ENCODE measurements around the gene CUEDC1. TPM values are rescaled to one million over a fixed set of nuclear protein-coding genes. Genes with fewer than 3 reads are reported as not detected.

CUEDC1 gene
- total RNA-seq, 1 experiment from 2014 or later, result 53.5 TPM

DNA sequence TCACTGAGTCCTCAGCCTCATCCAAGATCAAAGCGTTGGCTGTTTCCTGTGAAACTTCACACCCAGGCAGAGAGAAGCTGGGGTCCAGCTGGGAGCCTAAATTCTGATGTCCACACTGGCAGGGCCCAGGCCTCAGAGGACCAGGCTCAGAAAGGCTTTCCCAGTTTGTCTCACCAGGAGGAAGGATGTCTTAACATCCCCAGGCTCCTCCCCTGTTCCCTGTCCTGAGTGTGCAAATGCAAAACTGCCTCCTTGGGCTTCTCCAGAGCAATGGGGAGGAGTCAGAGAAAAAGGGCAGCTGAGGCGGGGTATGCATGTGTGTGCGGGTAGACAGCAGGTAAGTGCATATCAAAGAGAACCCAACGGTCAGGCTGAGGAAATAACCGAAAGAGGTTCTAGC, 45.7 kb downstream of the CUEDC1 start:
- Histone ChIP-seq H3K27ac (ENCODE audit: low read depth, low read length, poor library complexity, severe bottlenecking) (no peak overlapping the region), H3K4me1 (ENCODE audit: insufficient read depth, low read length, poor library complexity, severe bottlenecking) (peaks cover 22% of the 10 kb centered on the region), H3K4me3 (ENCODE audit: low read depth, low read length, poor library complexity, severe bottlenecking) (no peak overlapping the region), H3K9me3 (ENCODE audit: low read depth, low read length, poor library complexity, severe bottlenecking) (no peaks in the 10 kb centered on the region), H3K36me3 (ENCODE audit: insufficient read depth, low read length, poor library complexity, severe bottlenecking) (no peaks in the 10 kb centered on the region), H3K27me3 (replicated peaks; ENCODE audit: insufficient read depth, low read depth, low read length, poor library complexity) (no peaks in the 10 kb centered on the region)
- TF ChIP-seq EZH2 (IDR thresholded peaks at IDR 0.05; ENCODE audit: borderline replicate concordance, low read depth, low read length, poor library complexity, severe bottlenecking), result no peak
- TF ChIP-seq, protein P1, sequence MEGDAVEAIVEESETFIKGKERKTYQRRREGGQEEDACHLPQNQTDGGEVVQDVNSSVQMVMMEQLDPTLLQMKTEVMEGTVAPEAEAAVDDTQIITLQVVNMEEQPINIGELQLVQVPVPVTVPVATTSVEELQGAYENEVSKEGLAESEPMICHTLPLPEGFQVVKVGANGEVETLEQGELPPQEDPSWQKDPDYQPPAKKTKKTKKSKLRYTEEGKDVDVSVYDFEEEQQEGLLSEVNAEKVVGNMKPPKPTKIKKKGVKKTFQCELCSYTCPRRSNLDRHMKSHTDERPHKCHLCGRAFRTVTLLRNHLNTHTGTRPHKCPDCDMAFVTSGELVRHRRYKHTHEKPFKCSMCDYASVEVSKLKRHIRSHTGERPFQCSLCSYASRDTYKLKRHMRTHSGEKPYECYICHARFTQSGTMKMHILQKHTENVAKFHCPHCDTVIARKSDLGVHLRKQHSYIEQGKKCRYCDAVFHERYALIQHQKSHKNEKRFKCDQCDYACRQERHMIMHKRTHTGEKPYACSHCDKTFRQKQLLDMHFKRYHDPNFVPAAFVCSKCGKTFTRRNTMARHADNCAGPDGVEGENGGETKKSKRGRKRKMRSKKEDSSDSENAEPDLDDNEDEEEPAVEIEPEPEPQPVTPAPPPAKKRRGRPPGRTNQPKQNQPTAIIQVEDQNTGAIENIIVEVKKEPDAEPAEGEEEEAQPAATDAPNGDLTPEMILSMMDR (conservative IDR thresholded peaks at IDR 0.05; ENCODE audit: low read depth, low read length), result no peak
- DNase-seq (ENCODE audit: low spot score), result no peak
- CTCF ChIA-PET, result no interaction called here
- intact Hi-C loops (cut with micrococcal nuclease; ENCODE audit: unreplicated experiment), result loop anchor here (2.0 kb wide), 1 partner anchor 19 kb away; no protein-coding TSS in a partner anchor
- no TSS peak for BruUV-seq (replicated peaks)
- POLR2A ChIA-PET (ENCODE audit: low non-redundant PET), result interaction anchor here (0.5 kb wide), 1 partner anchor 15 kb away, joined by 7 read pairs; no protein-coding TSS in a partner anchor

DNA sequence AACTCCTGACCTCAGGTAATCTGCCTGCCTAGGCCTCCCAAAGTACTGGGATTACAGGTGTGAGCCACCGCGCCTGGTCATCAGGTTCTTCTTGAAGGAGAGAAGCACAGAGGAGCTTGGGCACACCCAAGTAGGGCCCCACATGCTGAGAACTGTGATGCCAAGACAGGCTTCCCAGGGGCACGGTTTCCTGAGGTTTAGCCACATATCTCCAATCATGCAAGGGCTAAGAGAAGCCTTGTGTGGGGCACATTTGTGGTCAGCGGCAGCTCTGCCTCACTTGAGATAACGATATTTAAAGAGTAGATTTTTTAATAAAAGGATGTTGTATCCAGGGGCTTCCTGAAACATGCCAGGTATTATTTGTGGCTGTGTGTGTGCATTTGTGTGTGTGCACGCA, 46.9 kb downstream of the CUEDC1 start:
- H3K36me3 ChIP-seq (ENCODE audit: insufficient read depth, low read length, poor library complexity, severe bottlenecking), result no peaks in the 10 kb centered on the region
- intact Hi-C loops (cut with micrococcal nuclease; ENCODE audit: unreplicated experiment), result loop anchor here (2.0 kb wide), 1 partner anchor 21 kb away; no protein-coding TSS in a partner anchor
- no peak overlapping the region for H3K4me3 ChIP-seq (ENCODE audit: low read depth, low read length, poor library complexity, severe bottlenecking)
- TF ChIP-seq, protein P1 (conservative IDR thresholded peaks at IDR 0.05; ENCODE audit: low read depth, low read length), result no peak
- TF ChIP-seq EZH2 (IDR thresholded peaks at IDR 0.05; ENCODE audit: borderline replicate concordance, low read depth, low read length, poor library complexity, severe bottlenecking), result no peak
- BruUV-seq (replicated peaks), result no TSS peak
- ChIA-PET POLR2A (ENCODE audit: low non-redundant PET) (no interaction called here), CTCF (no interaction called here)
- H3K27me3 ChIP-seq (replicated peaks; ENCODE audit: insufficient read depth, low read depth, low read length, poor library complexity), result no peaks in the 10 kb centered on the region
- peaks cover 31% of the 10 kb centered on the region for H3K4me1 ChIP-seq (ENCODE audit: insufficient read depth, low read length, poor library complexity, severe bottlenecking)
- DNase-seq (ENCODE audit: low spot score), result no peak
- H3K9me3 ChIP-seq (ENCODE audit: low read depth, low read length, poor library complexity, severe bottlenecking), result no peaks in the 10 kb centered on the region
- no peak overlapping the region for H3K27ac ChIP-seq (ENCODE audit: low read depth, low read length, poor library complexity, severe bottlenecking)

DNA sequence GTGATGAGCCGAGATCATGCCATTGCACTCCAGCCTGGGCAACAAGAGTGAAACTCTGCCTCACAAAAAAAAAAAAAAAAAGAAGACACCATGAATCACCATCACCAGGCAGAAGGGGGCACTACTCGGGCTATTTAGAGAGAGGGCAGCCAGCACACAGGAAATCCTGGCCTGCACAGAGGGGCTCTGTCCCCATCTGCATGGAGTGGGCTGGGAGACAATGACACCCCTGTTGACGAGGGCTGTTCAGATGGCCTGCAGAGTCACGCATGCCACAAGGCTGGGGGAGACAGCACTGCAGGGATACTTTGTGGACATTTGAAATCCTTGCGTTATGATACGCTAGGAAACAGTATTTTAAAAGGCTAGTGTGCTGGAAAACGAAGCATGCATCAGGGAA, 48.3 kb downstream of the CUEDC1 start:
- no peak overlapping the region for H3K27ac ChIP-seq (ENCODE audit: low read depth, low read length, poor library complexity, severe bottlenecking)
- peak; percentile 46 for DNase-seq (ENCODE audit: low spot score)
- ChIA-PET POLR2A (ENCODE audit: low non-redundant PET) (no interaction called here), CTCF (no interaction called here)
- no peaks in the 10 kb centered on the region for H3K27me3 ChIP-seq (replicated peaks; ENCODE audit: insufficient read depth, low read depth, low read length, poor library complexity)
- H3K4me1 ChIP-seq (ENCODE audit: insufficient read depth, low read length, poor library complexity, severe bottlenecking), result peaks cover 28% of the 10 kb centered on the region
- no peaks in the 10 kb centered on the region for H3K9me3 ChIP-seq (ENCODE audit: low read depth, low read length, poor library complexity, severe bottlenecking)
- intact Hi-C loops (cut with micrococcal nuclease; ENCODE audit: unreplicated experiment), result no loop called here
- TF ChIP-seq EZH2 (IDR thresholded peaks at IDR 0.05; ENCODE audit: borderline replicate concordance, low read depth, low read length, poor library complexity, severe bottlenecking), result no peak
- TF ChIP-seq, protein P1 (conservative IDR thresholded peaks at IDR 0.05; ENCODE audit: low read depth, low read length), result peak; percentile 43
- H3K4me3 ChIP-seq (ENCODE audit: low read depth, low read length, poor library complexity, severe bottlenecking), result no peak overlapping the region
- H3K36me3 ChIP-seq (ENCODE audit: insufficient read depth, low read length, poor library complexity, severe bottlenecking), result no peaks in the 10 kb centered on the region
- BruUV-seq (replicated peaks), result no TSS peak
